H9 (cell line): Measurements from ENCODE around the gene OCIAD1. TPM values are rescaled to one million over a fixed set of nuclear protein-coding genes. Genes with fewer than 3 reads are reported as not detected.
"Not testable (repeated sequence)": the region's sequence is repeated elsewhere in the genome, so short reads cannot be mapped to it uniquely, and the experiment has no call there.

ENCODE experiments used
- DNase-seq: peaks from one replicate; pipeline ENCODE4 v3.0.0-alpha.2; 2017
- H2AFZ ChIP-seq: one replicate; pipeline ENCODE4 v1.6.1; 2013; ENCODE audit warnings: mild to moderate bottlenecking, low read length, control low read depth, moderate library complexity
- H2AK5ac ChIP-seq: 2 replicates; pipeline ENCODE4 v1.6.1; 2013; ENCODE audit warnings: low read length, control low read depth, mixed read lengths; ENCODE audit not compliant: insufficient read length
- H2BK120ac ChIP-seq: one replicate; pipeline ENCODE4 v1.6.1; 2013; ENCODE audit warnings: low read depth, mild to moderate bottlenecking, low read length, control low read depth, inconsistent platforms; ENCODE audit not compliant: poor library complexity, severe bottlenecking
- H2BK12ac ChIP-seq: 2 replicates; pipeline ENCODE4 v1.6.1; 2013; ENCODE audit warnings: low read length, control low read depth, mixed read lengths, low read depth; ENCODE audit not compliant: insufficient read length
- H2BK15ac ChIP-seq: 2 replicates; pipeline ENCODE4 v1.6.1; 2013; ENCODE audit warnings: low read depth, low read length, control low read depth
- H2BK20ac ChIP-seq: one replicate; pipeline ENCODE4 v1.6.1; 2013; ENCODE audit warnings: low read depth, mild to moderate bottlenecking, low read length, control low read depth, inconsistent platforms; ENCODE audit not compliant: poor library complexity, severe bottlenecking
- H2BK5ac ChIP-seq: 2 replicates; pipeline ENCODE4 v1.6.1; 2013; ENCODE audit warnings: low read length, control low read depth, mixed read lengths; ENCODE audit not compliant: insufficient read length
- H3K14ac ChIP-seq: 2 replicates; pipeline ENCODE4 v1.6.1; 2013; ENCODE audit warnings: low read length, control low read depth; ENCODE audit not compliant: insufficient read depth
- H3K18ac ChIP-seq: 2 replicates; pipeline ENCODE4 v1.6.1; 2013; ENCODE audit warnings: low read depth, mild to moderate bottlenecking, mixed read lengths, low read length, control low read depth; ENCODE audit not compliant: insufficient read length
- H3K23ac ChIP-seq: 2 replicates; pipeline ENCODE4 v1.6.1; 2013; ENCODE audit warnings: low read length, control low read depth, mixed read lengths, low read depth; ENCODE audit not compliant: insufficient read length
- H3K23me2 ChIP-seq: 2 replicates; pipeline ENCODE4 v1.6.1; 2013; ENCODE audit warnings: low read depth, mild to moderate bottlenecking, mixed read lengths, low read length, control low read depth; ENCODE audit not compliant: insufficient read length, poor library complexity, severe bottlenecking
- H3K27ac ChIP-seq: 2 replicates; pipeline ENCODE4 v1.5.1; 2013; ENCODE audit warnings: low read length, control low read depth, mixed read lengths, low read depth; ENCODE audit not compliant: insufficient read length
- H3K27me3 ChIP-seq: 2 replicates; pipeline ENCODE4 v1.6.1; 2013; ENCODE audit warnings: low read length, control low read depth, inconsistent platforms; ENCODE audit not compliant: insufficient read depth
- H3K4ac ChIP-seq: 2 replicates; pipeline ENCODE4 v1.6.1; 2013; ENCODE audit warnings: low read depth, mild to moderate bottlenecking, control low read depth, inconsistent platforms, low read length, moderate library complexity
- H3K4me1 ChIP-seq: 2 replicates; pipeline ENCODE4 v1.6.1; 2013; ENCODE audit warnings: low read length, control low read depth, inconsistent platforms; ENCODE audit not compliant: insufficient read depth
- H3K4me2 ChIP-seq: 2 replicates; pipeline ENCODE4 v1.6.1; 2013; ENCODE audit warnings: low read length, control low read depth, mixed read lengths; ENCODE audit not compliant: insufficient read length, insufficient read depth
- H3K56ac ChIP-seq: 2 replicates; pipeline ENCODE4 v1.6.1; 2013; ENCODE audit warnings: low read depth, mild to moderate bottlenecking, mixed read lengths, low read length, control low read depth; ENCODE audit not compliant: insufficient read length
- H3K79me1 ChIP-seq: 2 replicates; pipeline ENCODE4 v1.6.1; 2013; ENCODE audit warnings: low read depth, mild to moderate bottlenecking, moderate library complexity, low read length, control low read depth, inconsistent platforms; ENCODE audit not compliant: insufficient read depth, poor library complexity, severe bottlenecking
- H3K79me2 ChIP-seq: 2 replicates; pipeline ENCODE4 v1.6.1; 2013; ENCODE audit warnings: low read length, control low read depth, inconsistent platforms; ENCODE audit not compliant: insufficient read depth
- H3K9ac ChIP-seq: 2 replicates; pipeline ENCODE4 v1.6.1; 2013; ENCODE audit warnings: low read length, control low read depth, mixed read lengths; ENCODE audit not compliant: insufficient read length; ENCODE audit errors: extremely low read depth
- H3K9me3 ChIP-seq: one replicate; pipeline ENCODE4 v1.6.1; 2013; ENCODE audit warnings: low read depth, low read length, inconsistent platforms; ENCODE audit not compliant: control insufficient read depth
- H3T11ph ChIP-seq: one replicate; pipeline ENCODE4 v1.6.1; 2013; ENCODE audit warnings: mild to moderate bottlenecking, low read length, control low read depth, inconsistent platforms
- H4K20me1 ChIP-seq: one replicate; pipeline ENCODE4 v1.6.1; 2013; ENCODE audit not compliant: control insufficient read depth, insufficient read length, insufficient read depth
- H4K5ac ChIP-seq: 2 replicates; pipeline ENCODE4 v1.6.1; 2013; ENCODE audit warnings: low read depth, mild to moderate bottlenecking, mixed read lengths, low read length, control low read depth; ENCODE audit not compliant: insufficient read length
- H4K8ac ChIP-seq: replicated peaks from 2 replicates; pipeline ENCODE4 v1.6.1; 2013; ENCODE audit warnings: low read length, control low read depth, mixed read lengths, low read depth; ENCODE audit not compliant: insufficient read length
- H4K91ac ChIP-seq: 2 replicates; pipeline ENCODE4 v1.6.1; 2013; ENCODE audit warnings: low read depth, mild to moderate bottlenecking, moderate library complexity, mixed read lengths, low read length, control low read depth; ENCODE audit not compliant: insufficient read length
- H3K27ac Mint-ChIP-seq, 3 experiments: 2 replicates in 2 of 3; 3 replicates in 1 of 3; pipeline ENCODE4 v1.8.0; 2020 to 2021; ENCODE audit warnings: mixed read lengths in 3 of 3, mild to moderate bottlenecking in 1 of 3, moderate library complexity in 1 of 3
- H3K27me3 Mint-ChIP-seq: 2 replicates; pipeline ENCODE4 v1.8.0; 2021; ENCODE audit warnings: low read depth, mild to moderate bottlenecking, moderate library complexity, mixed read lengths
- H3K36me3 Mint-ChIP-seq, 3 experiments: 2 replicates in 2 of 3; 3 replicates in 1 of 3; pipeline ENCODE4 v1.8.0; 2020 to 2021; ENCODE audit warnings: low read depth in 3 of 3, mixed read lengths in 3 of 3; ENCODE audit not compliant: insufficient read depth in 1 of 3
- H3K4me1 Mint-ChIP-seq, 2 experiments: 2 replicates each; pipeline ENCODE4 v1.8.0; 2020; ENCODE audit warnings: mixed read lengths in 2 of 2
- H3K4me3 Mint-ChIP-seq, 2 experiments: 2 replicates in 1 of 2; 3 replicates in 1 of 2; pipeline ENCODE4 v1.8.0; 2020 to 2021; ENCODE audit warnings: mild to moderate bottlenecking in 2 of 2, mixed read lengths in 2 of 2, moderate library complexity in 1 of 2
- H3K9me3 Mint-ChIP-seq, 2 experiments: 2 replicates in 1 of 2; 3 replicates in 1 of 2; pipeline ENCODE4 v1.8.0; 2020; ENCODE audit warnings: mild to moderate bottlenecking in 2 of 2, mixed read lengths in 2 of 2, moderate library complexity in 1 of 2
- WGBS: extraction: QIAGEN DNeasy Blood & Tissue Kit; methylation state at CpG from one replicate; pipeline ENCODE4 v1.1.7; 2013; ENCODE audit warnings: missing lambda C conversion rate, low lambda C conversion rate, mixed read lengths; ENCODE audit not compliant: insufficient read length; ENCODE audit errors: extremely low coverage; 5-methylcytosine and 5-hydroxymethylcytosine counted together
- total RNA-seq: library from RNA; stranded (reverse); gene quantifications from 2 replicates; pipeline ENCODE4 v1.2.1, GENCODE V29; 2021
- TF ChIP-seq, protein P1 (sequence below): fragments of 200-600 bp; sonication (generic); conservative IDR thresholded peaks from 3 replicates; pipeline ENCODE4 v1.8.0; 2021; ENCODE audit warnings: antibody characterized with exemption, mild to moderate bottlenecking

The OCIAD1 gene
- total RNA-seq, 1 experiment from 2014 or later = 169 TPM

DNA sequence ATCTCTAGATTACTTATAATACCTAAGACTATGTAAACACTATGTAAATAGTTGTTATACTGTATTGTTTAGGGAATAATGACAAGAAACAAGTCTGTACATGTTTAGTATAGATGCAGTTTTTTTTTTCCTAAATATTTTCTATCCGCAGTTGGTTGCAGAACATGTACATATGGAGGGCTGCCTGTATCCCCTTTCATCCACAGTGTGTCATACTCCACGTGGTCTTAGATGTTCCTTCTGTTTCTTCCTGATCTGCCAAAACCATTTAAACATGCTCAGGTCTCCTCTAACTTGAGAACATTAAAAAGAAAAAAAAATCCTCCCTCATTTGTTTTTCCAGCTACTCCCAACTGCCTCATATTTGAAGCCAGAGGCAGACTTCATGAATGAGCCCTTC is 14.0 kb downstream of the OCIAD1 start:
- TF ChIP-seq, protein P1, sequence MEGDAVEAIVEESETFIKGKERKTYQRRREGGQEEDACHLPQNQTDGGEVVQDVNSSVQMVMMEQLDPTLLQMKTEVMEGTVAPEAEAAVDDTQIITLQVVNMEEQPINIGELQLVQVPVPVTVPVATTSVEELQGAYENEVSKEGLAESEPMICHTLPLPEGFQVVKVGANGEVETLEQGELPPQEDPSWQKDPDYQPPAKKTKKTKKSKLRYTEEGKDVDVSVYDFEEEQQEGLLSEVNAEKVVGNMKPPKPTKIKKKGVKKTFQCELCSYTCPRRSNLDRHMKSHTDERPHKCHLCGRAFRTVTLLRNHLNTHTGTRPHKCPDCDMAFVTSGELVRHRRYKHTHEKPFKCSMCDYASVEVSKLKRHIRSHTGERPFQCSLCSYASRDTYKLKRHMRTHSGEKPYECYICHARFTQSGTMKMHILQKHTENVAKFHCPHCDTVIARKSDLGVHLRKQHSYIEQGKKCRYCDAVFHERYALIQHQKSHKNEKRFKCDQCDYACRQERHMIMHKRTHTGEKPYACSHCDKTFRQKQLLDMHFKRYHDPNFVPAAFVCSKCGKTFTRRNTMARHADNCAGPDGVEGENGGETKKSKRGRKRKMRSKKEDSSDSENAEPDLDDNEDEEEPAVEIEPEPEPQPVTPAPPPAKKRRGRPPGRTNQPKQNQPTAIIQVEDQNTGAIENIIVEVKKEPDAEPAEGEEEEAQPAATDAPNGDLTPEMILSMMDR = no peak
- no peaks in the 10 kb centered on the region for H3K23me2 ChIP-seq
- peaks cover 4 to 6% of the 10 kb centered on the region in 2 experiments for H3K4me1 Mint-ChIP-seq
- no peaks in the 10 kb centered on the region for H3K27me3 ChIP-seq
- H3K23ac ChIP-seq = no peak overlapping the region
- no peak overlapping the region for H2BK15ac ChIP-seq
- no peaks in the 10 kb centered on the region for H3K9me3 Mint-ChIP-seq
- H2BK120ac ChIP-seq = no peak overlapping the region
- H3K4me3 Mint-ChIP-seq = no peak overlapping the region
- H3K4ac ChIP-seq = no peak overlapping the region
- peaks cover 3% of the 10 kb centered on the region; the same call in 1 of the 2 replicates for H3K79me2 ChIP-seq
- H3K9me3 ChIP-seq = no peaks in the 10 kb centered on the region
- H2BK12ac ChIP-seq = no peak overlapping the region
- no peak overlapping the region for H4K5ac ChIP-seq
- H3K27me3 Mint-ChIP-seq = no peaks in the 10 kb centered on the region
- H2BK5ac ChIP-seq = no peak overlapping the region
- no peak overlapping the region for H3K18ac ChIP-seq
- no peak overlapping the region for H3K9ac ChIP-seq
- WGBS = no CpG with 5 or more reads among the region's 2 CpGs
- no peak overlapping the region for H2AK5ac ChIP-seq
- no peaks in the 10 kb centered on the region for H4K20me1 ChIP-seq
- H4K8ac ChIP-seq = no peak overlapping the region
- H2BK20ac ChIP-seq = no peak overlapping the region
- peak overlapping the region in 1 of 3 experiments; percentile 1; a peak in 1 of 7 replicates for H3K27ac Mint-ChIP-seq
- H3T11ph ChIP-seq = no peak overlapping the region
- peaks cover 2% of the 10 kb centered on the region for H3K79me1 ChIP-seq
- no peak overlapping the region for H3K4me2 ChIP-seq
- H3K36me3 Mint-ChIP-seq = peaks cover 45 to 66% (median 62%) of the 10 kb centered on the region in 3 experiments; a peak in 6 of 7 replicates
- no peak overlapping the region for H3K27ac ChIP-seq
- no peak overlapping the region for H3K14ac ChIP-seq
- no peak overlapping the region for H2AFZ ChIP-seq
- DNase-seq = no peak
- no peaks in the 10 kb centered on the region for H3K4me1 ChIP-seq
- H4K91ac ChIP-seq = no peak overlapping the region
- no peak overlapping the region for H3K56ac ChIP-seq

DNA sequence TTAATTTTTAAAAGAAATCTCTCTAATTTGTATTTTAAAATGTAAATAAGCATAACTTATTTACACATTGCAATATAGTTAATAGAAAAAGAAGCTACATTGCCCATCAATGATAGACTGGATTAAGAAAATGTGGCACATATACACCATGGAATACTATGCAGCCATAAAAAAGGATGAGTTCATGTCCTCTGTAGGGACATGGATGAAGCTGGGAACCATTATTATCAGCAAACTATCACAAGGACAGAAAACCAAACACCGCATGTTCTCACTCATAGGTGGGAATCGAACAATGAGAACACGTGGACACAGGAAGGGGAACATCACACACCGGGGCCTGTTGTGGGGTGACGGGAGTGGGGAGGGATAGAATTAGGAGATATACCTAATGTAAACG is 17.9 kb downstream of the OCIAD1 start:
- DNase-seq, H3K4ac ChIP-seq, H3K27ac Mint-ChIP-seq, H3K23ac ChIP-seq, H3K23me2 ChIP-seq, H3K4me3 Mint-ChIP-seq, H3K4me1 ChIP-seq, H3K4me2 ChIP-seq, H3K18ac ChIP-seq, H2AK5ac ChIP-seq, H3K27me3 ChIP-seq, H4K91ac ChIP-seq, H3K9ac ChIP-seq, H3K9me3 Mint-ChIP-seq, H2BK5ac ChIP-seq, H2BK15ac ChIP-seq, H2BK120ac ChIP-seq, H3K27ac ChIP-seq, H3K79me2 ChIP-seq, H3K27me3 Mint-ChIP-seq, H4K5ac ChIP-seq, H3K56ac ChIP-seq, H4K8ac ChIP-seq, H3K9me3 ChIP-seq, H2BK20ac ChIP-seq, H3K14ac ChIP-seq, H3K79me1 ChIP-seq, H4K20me1 ChIP-seq, H3K4me1 Mint-ChIP-seq, H3T11ph ChIP-seq, H2BK12ac ChIP-seq, H2AFZ ChIP-seq: not testable (repeated sequence)
- H3K36me3 Mint-ChIP-seq = peaks cover 53 to 75% (median 69%) of the 10 kb centered on the region in 3 experiments
- no CpG with 5 or more reads among the region's 6 CpGs for WGBS
